ENCODE measurements around the gene TMEM138. TPM values are rescaled to one million over a fixed set of nuclear protein-coding genes. Genes with fewer than 3 reads are reported as not detected.

TMEM138 gene
- total and polyA plus RNA-seq, 2 of the 13 experiments (the other 11 are each of a cell fraction or from before 2014, with no cell fraction given): 43.5 to 61.0 TPM

DNA sequence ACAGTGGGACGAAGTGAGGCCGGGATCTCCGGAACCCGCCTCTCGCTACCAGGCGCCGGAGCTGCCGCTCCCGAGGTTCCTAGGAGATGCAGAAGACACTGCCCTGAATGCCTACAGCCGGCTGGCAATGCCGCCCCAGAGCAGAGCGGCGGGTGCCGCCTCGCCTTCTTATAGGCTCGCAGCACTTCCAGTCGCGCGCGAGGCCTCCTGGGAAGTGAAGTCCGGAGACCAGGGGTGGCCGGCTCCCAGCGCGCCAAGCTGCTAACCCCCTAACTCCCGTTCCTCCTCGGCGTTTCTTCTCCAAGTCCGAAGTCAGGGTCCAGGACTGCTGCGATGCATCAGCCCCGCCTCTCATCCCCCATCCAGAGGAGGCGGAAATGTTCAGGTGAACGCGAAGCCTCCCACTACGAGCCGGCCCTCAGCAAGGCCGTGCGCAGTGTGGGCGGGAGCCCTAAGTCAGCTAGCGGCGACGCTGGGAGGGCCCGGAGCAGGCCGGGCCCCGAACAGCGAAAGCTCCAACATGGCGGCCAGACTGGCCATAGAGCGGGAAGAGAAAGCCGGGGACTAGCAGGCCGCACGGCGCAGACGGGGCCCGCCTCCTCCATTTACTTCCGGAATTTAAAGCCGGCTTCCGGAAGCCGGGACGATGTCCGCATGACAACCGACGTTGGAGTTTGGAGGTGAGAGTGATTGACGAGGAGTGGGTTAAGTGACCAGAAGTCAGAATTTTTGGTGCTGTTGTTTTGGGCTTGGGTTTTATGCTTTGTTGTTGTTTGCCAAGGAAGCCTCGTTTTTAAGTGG lies at the start of gene TMEM138, which contains the start of gene CYB561A3 (continued):
- TF ChIP-seq, protein P1, sequence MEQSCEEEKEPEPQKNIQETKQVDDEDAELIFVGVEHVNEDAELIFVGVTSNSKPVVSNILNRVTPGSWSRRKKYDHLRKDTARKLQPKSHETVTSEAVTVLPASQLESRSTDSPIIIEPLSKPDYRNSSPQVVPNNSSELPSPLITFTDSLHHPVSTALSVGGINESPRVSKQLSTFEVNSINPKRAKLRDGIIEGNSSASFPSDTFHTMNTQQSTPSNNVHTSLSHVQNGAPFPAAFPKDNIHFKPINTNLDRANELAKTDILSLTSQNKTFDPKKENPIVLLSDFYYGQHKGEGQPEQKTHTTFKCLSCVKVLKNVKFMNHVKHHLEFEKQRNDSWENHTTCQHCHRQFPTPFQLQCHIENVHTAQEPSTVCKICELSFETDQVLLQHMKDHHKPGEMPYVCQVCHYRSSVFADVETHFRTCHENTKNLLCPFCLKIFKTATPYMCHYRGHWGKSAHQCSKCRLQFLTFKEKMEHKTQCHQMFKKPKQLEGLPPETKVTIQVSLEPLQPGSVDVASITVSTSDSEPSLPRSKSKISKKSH (CRISPR knock-in tag; IDR thresholded peaks at IDR 0.05; ENCODE audit: borderline replicate concordance): peak; percentile 56; the same call in 1 of the 2 replicates
- TF ChIP-seq MBD4 (IDR thresholded peaks at IDR 0.05; ENCODE audit: borderline replicate concordance, low read length) (no peak), ZNF136 (CRISPR knock-in tag; IDR thresholded peaks at IDR 0.05; ENCODE audit: low read depth) (peak; percentile 38; the same call in 1 of the 2 replicates), DPF2 (CRISPR knock-in tag; IDR thresholded peaks at IDR 0.05; ENCODE audit: borderline replicate concordance, low read depth) (no peak; the same call in 1 of the 2 replicates), REXO4 (CRISPR knock-in tag; IDR thresholded peaks at IDR 0.05; ENCODE audit: borderline replicate concordance) (no peak), ZNF792 (CRISPR knock-in tag; IDR thresholded peaks at IDR 0.05) (peak; percentile 68; the same call in 1 of the 2 replicates), TEAD3 (CRISPR knock-in tag; optimal IDR thresholded peaks at IDR 0.05; ENCODE audit: borderline replicate concordance) (no peak), ZFP62 (CRISPR knock-in tag; IDR thresholded peaks at IDR 0.05) (no peak), ZFP90 (CRISPR knock-in tag; IDR thresholded peaks at IDR 0.05; ENCODE audit: borderline replicate concordance) (peak; percentile 36; the same call in 1 of the 2 replicates), ZNF549 (CRISPR knock-in tag; IDR thresholded peaks at IDR 0.05) (0 out of 2 replicates have a peak, but pooled peaks have one; percentile 19), BCL6 (CRISPR knock-in tag; IDR thresholded peaks at IDR 0.05) (peak; percentile 36; the same call in 1 of the 2 replicates), SCMH1 (CRISPR knock-in tag; IDR thresholded peaks at IDR 0.05; ENCODE audit: borderline replicate concordance) (no peak), KLF13 (CRISPR knock-in tag; IDR thresholded peaks at IDR 0.05) (no peak), NR2F1 (CRISPR knock-in tag; IDR thresholded peaks at IDR 0.05) (no peak), MTF1 (CRISPR knock-in tag; IDR thresholded peaks at IDR 0.05) (peak; percentile 81), ZNF331 (CRISPR knock-in tag; IDR thresholded peaks at IDR 0.05) (peak; percentile 36; the same call in 1 of the 2 replicates), ZNF883 (CRISPR knock-in tag; IDR thresholded peaks at IDR 0.05; ENCODE audit: not compliant biosample characterization) (no peak), NCOR1 (IDR thresholded peaks at IDR 0.05; ENCODE audit: borderline replicate concordance, low read length) (peak; percentile 19; the same call in 1 of the 2 replicates), ZBTB42 (CRISPR knock-in tag; IDR thresholded peaks at IDR 0.05) (no peak), PAX8 (CRISPR knock-in tag; IDR thresholded peaks at IDR 0.05; ENCODE audit: borderline replicate concordance) (0 out of 2 replicates have a peak, but pooled peaks have one; percentile 49), ZNF605 (CRISPR knock-in tag; IDR thresholded peaks at IDR 0.05) (peak; percentile 90)
- TF ChIP-seq, protein P2, sequence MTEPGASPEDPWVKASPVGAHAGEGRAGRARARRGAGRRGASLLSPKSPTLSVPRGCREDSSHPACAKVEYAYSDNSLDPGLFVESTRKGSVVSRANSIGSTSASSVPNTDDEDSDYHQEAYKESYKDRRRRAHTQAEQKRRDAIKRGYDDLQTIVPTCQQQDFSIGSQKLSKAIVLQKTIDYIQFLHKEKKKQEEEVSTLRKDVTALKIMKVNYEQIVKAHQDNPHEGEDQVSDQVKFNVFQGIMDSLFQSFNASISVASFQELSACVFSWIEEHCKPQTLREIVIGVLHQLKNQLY (CRISPR knock-in tag; IDR thresholded peaks at IDR 0.05): peak; percentile 9; the same call in 1 of the 2 replicates
- TF ChIP-seq, protein P3, sequence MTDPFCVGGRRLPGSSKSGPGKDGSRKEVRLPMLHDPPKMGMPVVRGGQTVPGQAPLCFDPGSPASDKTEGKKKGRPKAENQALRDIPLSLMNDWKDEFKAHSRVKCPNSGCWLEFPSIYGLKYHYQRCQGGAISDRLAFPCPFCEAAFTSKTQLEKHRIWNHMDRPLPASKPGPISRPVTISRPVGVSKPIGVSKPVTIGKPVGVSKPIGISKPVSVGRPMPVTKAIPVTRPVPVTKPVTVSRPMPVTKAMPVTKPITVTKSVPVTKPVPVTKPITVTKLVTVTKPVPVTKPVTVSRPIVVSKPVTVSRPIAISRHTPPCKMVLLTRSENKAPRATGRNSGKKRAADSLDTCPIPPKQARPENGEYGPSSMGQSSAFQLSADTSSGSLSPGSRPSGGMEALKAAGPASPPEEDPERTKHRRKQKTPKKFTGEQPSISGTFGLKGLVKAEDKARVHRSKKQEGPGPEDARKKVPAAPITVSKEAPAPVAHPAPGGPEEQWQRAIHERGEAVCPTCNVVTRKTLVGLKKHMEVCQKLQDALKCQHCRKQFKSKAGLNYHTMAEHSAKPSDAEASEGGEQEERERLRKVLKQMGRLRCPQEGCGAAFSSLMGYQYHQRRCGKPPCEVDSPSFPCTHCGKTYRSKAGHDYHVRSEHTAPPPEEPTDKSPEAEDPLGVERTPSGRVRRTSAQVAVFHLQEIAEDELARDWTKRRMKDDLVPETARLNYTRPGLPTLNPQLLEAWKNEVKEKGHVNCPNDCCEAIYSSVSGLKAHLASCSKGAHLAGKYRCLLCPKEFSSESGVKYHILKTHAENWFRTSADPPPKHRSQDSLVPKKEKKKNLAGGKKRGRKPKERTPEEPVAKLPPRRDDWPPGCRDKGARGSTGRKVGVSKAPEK (CRISPR knock-in tag; IDR thresholded peaks at IDR 0.05; ENCODE audit: borderline replicate concordance): no peak
- TF ChIP-seq, protein P4, sequence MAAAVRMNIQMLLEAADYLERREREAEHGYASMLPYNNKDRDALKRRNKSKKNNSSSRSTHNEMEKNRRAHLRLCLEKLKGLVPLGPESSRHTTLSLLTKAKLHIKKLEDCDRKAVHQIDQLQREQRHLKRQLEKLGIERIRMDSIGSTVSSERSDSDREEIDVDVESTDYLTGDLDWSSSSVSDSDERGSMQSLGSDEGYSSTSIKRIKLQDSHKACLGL (CRISPR knock-in tag; IDR thresholded peaks at IDR 0.05): peak; percentile 84
